Naive thymus-derived CD8-positive, alpha-beta T cell (primary cell): ENCODE results near the gene AOPEP. TPM values are rescaled to one million over a fixed set of nuclear protein-coding genes. Genes with fewer than 3 reads are reported as not detected.

ENCODE experiments used
- ATAC-seq, 2 donors: fragments of 150-1000 bp; cut with Tn5 transposase in 1 of 2; sonication (Bioruptor Pico), chemical (Tn5 transposase) in 1 of 2; 1 replicate in 1 of 2; 2 replicates in 1 of 2; pipeline ENCODE4 v1.10.0; 2021; ENCODE audit warnings: mild to moderate bottlenecking in 2 of 2, moderate library complexity in 2 of 2
- POLR2A ChIA-PET: fragments of 350-600 bp; sonication (Branson Sonifier 250); formaldehyde crosslinking; loops from one replicate; lab custom pipeline; 2021; ENCODE audit warnings: antibody characterized with exemption; lab: Charles Lee
- DNase-seq, 10 donors: peaks; one replicate each; pipeline versions ENCODE4 v3.0.0 to v3.0.0-alpha.2; 2020 to 2022
- H3K27ac Mint-ChIP-seq, 10 donors: one replicate each; pipeline ENCODE4 v1.8.0; 2020 to 2022; ENCODE audit warnings: mild to moderate bottlenecking in 10 of 10, mixed read lengths in 10 of 10, moderate library complexity in 4 of 10, inconsistent platforms in 1 of 10
- H3K27me3 Mint-ChIP-seq, 5 donors: one replicate each; pipeline ENCODE4 v1.8.0; 2021 to 2022; ENCODE audit warnings: mixed read lengths in 5 of 5
- H3K36me3 Mint-ChIP-seq, 3 donors: one replicate each; pipeline ENCODE4 v1.8.0; 2020 to 2022; ENCODE audit warnings: mixed read lengths in 3 of 3, mild to moderate bottlenecking in 2 of 3, inconsistent platforms in 1 of 3
- H3K4me1 Mint-ChIP-seq, 4 donors: one replicate each; pipeline ENCODE4 v1.8.0; 2021 to 2022; ENCODE audit warnings: mixed read lengths in 4 of 4
- H3K4me3 Mint-ChIP-seq, 10 donors: one replicate each; pipeline ENCODE4 v1.8.0; 2020 to 2022; ENCODE audit warnings: mild to moderate bottlenecking in 10 of 10, mixed read lengths in 10 of 10, moderate library complexity in 6 of 10, inconsistent platforms in 1 of 10
- H3K9me3 Mint-ChIP-seq, 9 donors: one replicate each; pipeline ENCODE4 v1.8.0; 2020 to 2022; ENCODE audit warnings: mixed read lengths in 9 of 9, mild to moderate bottlenecking in 3 of 9, inconsistent platforms in 1 of 9, moderate library complexity in 1 of 9
- polyA plus RNA-seq, 3 donors: library from polyadenylated mRNA; unstranded; fragments of 300-500 nt; fragmentation: Illumina TruSeq; gene quantifications; one replicate each; pipeline ENCODE4 v1.2.3, GENCODE V29; 2021
- total RNA-seq, 8 experiments: library from RNA in 2 of 8; stranded (reverse) in 2 of 8; gene quantifications; one replicate each; pipeline ENCODE4 v1.2.3 and lab custom pipeline; 2021 to 2026

The AOPEP gene
- total and polyA plus RNA-seq, 5 experiments from 2014 or later = 4.3 to 10.8 (median 7.4) TPM

DNA sequence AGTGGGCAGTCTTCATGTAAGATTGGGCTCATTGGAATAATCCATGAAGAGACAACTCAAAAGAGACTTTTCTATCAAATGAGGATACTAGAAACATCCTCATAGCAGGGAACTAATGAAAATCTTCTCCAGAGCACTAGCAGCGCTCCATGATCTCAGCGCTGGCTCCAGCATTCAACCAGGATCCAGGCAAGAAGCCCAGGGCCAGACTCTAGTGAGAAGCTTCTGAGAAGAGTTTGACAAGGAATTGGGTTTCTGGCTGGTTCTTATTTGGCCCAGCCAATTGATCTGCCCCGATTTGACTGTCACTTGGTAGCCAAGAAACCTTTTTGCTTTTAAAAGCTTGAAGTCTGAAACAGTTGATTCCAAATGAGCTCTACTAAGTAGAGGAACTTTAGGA is 60.1 kb downstream of the AOPEP start:
- no peak for DNase-seq
- H3K27ac Mint-ChIP-seq = no peak overlapping the region
- no peaks in the 10 kb centered on the region for H3K27me3 Mint-ChIP-seq
- H3K4me1 Mint-ChIP-seq = peaks cover 3 to 15% (median 8%) of the 10 kb centered on the region in 4 donors
- POLR2A ChIA-PET = no interaction called here
- peaks cover 0 to 13% (median 7%) of the 10 kb centered on the region in 3 donors for H3K36me3 Mint-ChIP-seq
- no peak overlapping the region for H3K4me3 Mint-ChIP-seq
- ATAC-seq = no peak
- H3K9me3 Mint-ChIP-seq = no peaks in the 10 kb centered on the region

DNA sequence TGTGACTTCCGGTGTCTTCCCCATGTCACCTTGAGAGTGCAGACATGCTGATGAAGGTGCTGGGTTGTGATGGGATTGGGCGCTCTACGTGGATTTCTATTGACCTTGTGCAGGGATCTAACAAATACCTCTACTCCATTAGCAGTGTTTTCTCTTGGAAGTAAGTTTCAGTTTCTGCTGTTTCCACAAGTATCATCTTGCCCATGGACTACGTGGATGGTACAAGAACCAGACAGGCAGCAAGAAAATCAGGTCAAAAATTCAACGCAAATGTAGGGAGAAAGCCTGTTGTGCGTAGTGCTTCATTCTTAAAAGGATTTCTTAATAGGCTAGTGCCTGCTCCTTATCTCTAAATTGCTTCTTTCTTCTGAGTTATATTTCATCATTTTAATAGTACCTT is 60.8 kb downstream of the AOPEP start:
- peaks cover 3 to 15% (median 8%) of the 10 kb centered on the region in 4 donors for H3K4me1 Mint-ChIP-seq
- POLR2A ChIA-PET = no interaction called here
- no peaks in the 10 kb centered on the region for H3K9me3 Mint-ChIP-seq
- DNase-seq (no peak), ATAC-seq (no peak)
- no peaks in the 10 kb centered on the region for H3K27me3 Mint-ChIP-seq
- H3K27ac Mint-ChIP-seq = no peak overlapping the region
- peaks cover 0 to 15% (median 7%) of the 10 kb centered on the region in 3 donors for H3K36me3 Mint-ChIP-seq
- no peak overlapping the region for H3K4me3 Mint-ChIP-seq

DNA sequence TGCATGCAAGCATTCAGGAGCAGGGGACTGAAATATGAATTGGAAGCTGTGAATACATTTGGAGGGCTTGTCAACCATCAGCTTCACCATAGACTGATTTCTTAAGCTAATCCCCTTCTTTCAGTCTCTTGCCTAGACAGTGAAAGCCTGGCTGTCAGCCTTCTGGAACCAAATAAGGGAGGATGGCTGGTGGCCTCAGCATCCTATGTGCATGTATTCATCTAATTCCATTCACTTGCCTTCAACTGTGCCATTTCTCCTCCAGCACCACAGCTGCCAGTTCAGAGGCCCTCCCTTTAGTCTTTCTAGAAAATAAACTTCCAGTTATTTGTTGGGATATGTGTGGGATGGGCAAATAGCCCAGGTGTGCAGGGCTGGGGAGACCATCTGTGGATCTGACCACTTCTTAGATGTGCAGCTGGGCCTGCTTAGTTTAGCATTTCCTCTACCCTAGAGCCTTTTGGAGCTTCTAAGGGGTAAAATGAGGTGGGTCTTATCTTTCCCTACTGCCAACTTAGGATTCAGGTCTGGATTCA is 62.1 kb downstream of the AOPEP start:
- DNase-seq (no peak), ATAC-seq (no peak)
- Mint-ChIP-seq H3K4me1 (peaks cover 3 to 15% (median 8%) of the 10 kb centered on the region in 4 donors), H3K9me3 (no peaks in the 10 kb centered on the region), H3K27ac (no peak overlapping the region), H3K4me3 (no peak overlapping the region), H3K27me3 (no peaks in the 10 kb centered on the region), H3K36me3 (peaks cover 0 to 26% (median 20%) of the 10 kb centered on the region in 3 donors)
- POLR2A ChIA-PET = no interaction called here

DNA sequence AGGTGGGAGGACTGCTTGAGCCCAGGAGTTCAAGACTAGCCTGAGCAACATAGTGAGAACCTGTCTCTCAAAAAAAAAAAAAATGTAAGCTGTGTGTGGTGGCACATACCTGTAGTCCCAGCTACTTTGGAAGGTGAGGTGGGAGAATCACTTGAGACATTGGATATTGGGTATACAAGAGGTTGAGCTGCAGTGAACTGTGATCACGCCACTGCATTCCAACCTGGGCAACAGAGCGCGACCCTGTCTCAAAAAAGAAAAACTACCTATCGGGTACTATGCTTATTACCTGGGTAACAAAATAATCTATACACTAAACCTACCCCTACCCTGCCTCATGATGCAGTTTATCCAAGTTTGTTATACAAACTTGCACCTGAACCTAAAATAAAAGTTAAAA is 64.9 kb downstream of the AOPEP start:
- peaks cover 5 to 15% (median 11%) of the 10 kb centered on the region in 4 donors for H3K4me1 Mint-ChIP-seq
- H3K27ac Mint-ChIP-seq = no peak overlapping the region
- no peaks in the 10 kb centered on the region for H3K27me3 Mint-ChIP-seq
- peaks cover 0 to 48% (median 34%) of the 10 kb centered on the region in 3 donors for H3K36me3 Mint-ChIP-seq
- POLR2A ChIA-PET = no interaction called here
- DNase-seq (no peak), ATAC-seq (no peak)
- H3K4me3 Mint-ChIP-seq = no peak overlapping the region
- H3K9me3 Mint-ChIP-seq = no peaks in the 10 kb centered on the region

DNA sequence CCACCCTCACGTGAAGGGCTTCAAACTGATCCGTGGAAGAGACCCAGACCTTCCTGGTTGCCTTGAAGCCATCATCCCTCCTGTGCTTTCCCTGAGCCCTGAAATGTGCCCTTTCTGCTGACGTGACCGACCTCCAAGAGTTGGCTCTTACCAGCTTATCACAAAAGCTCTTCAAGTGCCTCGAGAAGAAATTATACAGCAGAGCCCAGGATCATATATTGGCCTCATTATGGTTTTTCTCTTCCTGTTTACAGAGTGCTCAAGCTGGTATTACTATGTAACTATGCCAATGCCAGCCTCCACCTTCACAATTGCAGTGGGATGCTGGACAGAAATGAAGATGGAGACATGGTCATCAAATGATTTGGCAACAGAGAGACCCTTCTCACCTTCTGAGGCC is 66.0 kb downstream of the AOPEP start:
- no peak for DNase-seq
- POLR2A ChIA-PET = no interaction called here
- H3K27me3 Mint-ChIP-seq = no peaks in the 10 kb centered on the region
- no peak overlapping the region for H3K4me3 Mint-ChIP-seq
- no peak for ATAC-seq
- peaks cover 3 to 10% (median 3%) of the 10 kb centered on the region in 4 donors for H3K4me1 Mint-ChIP-seq
- H3K36me3 Mint-ChIP-seq = peaks cover 0 to 50% (median 34%) of the 10 kb centered on the region in 3 donors
- peak overlapping the region in 1 of 10 donors; percentile 49 for H3K27ac Mint-ChIP-seq
- no peaks in the 10 kb centered on the region for H3K9me3 Mint-ChIP-seq

DNA sequence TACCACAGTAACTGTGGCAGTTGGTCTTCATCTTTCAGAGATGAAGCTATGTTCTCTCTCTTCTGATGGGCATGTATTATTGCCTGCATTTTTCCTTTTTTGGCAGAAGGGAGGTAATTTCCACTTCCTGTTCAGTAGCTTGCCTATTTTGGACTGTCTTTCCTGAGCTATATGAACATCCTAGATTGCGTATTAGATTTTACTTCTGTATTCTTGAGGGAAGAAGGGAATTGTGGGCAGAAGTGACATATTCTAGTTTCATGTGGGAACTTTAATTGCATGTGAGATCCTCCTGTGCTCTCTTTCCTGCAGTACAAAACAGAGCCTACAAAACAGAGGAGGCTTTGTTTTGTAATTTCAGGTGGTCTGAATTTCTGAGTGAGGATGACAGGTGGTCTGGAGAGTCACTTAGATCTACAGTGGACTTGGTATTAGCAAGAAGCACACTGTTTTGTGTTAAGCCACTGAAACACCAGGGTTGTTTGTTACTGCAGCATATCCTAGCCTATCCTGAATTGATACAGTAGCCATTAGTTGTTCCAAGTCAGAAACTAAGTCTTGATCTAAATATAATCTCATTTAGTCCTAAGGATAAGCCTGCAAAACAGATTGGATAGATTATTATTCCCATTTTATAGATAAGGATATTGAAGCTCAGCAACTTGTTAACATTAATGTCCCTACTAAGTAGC is 68.1 kb downstream of the AOPEP start:
- Mint-ChIP-seq H3K4me1 (peaks cover 0 to 3% (median 2%) of the 10 kb centered on the region in 4 donors), H3K27ac (no peak overlapping the region), H3K4me3 (no peak overlapping the region), H3K36me3 (peaks cover 0 to 58% (median 29%) of the 10 kb centered on the region in 3 donors), H3K9me3 (no peaks in the 10 kb centered on the region), H3K27me3 (no peaks in the 10 kb centered on the region)
- POLR2A ChIA-PET = no interaction called here
- no peak for DNase-seq
- no peak for ATAC-seq

DNA sequence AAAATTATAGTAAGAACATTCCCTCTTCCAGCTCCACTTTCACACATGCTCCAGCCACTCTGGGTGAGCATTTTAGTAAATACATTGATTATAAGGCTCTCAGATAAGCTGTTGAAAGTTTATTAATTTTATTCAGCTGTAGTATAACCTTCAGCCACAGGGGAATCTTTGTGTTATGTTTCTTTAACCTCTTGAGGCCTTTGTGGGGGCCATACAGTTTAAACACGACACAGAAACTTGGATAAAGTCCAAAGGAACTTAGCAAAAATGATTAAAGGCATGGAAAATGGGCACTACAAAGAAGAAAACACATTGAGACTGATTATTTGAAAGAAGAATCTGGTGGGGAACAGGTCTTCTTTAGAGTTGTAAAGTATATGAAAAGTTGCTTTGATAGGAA is 70.2 kb downstream of the AOPEP start:
- Mint-ChIP-seq H3K4me1 (peaks cover 0 to 3% (median 2%) of the 10 kb centered on the region in 4 donors), H3K36me3 (peaks cover 7 to 67% (median 45%) of the 10 kb centered on the region in 3 donors), H3K27me3 (no peaks in the 10 kb centered on the region), H3K4me3 (no peak overlapping the region), H3K9me3 (no peaks in the 10 kb centered on the region), H3K27ac (no peak overlapping the region)
- POLR2A ChIA-PET = no interaction called here
- ATAC-seq = no peak
- DNase-seq = no peak

DNA sequence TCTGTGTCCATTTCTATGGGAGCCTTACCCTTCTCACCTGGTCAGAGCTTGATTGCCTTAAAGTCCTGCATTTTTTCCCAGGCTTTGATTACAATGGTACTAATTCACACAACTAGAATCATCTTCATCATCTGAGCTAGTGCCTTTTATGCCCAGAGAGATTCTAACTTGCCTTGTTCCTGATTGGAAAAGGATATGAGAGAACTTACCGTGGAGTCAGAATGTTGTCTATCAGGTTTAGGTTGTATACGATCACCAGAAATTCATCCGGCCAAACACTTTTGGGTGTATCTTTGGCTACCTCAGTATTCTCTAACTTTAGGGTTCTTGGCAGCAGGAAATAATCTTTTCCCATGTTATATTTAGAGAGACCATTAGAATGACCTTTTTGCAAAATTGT is 71.7 kb downstream of the AOPEP start:
- peaks cover 0 to 11% (median 4%) of the 10 kb centered on the region in 4 donors for H3K4me1 Mint-ChIP-seq
- H3K27me3 Mint-ChIP-seq = no peaks in the 10 kb centered on the region
- DNase-seq = no peak
- ATAC-seq = no peak
- H3K9me3 Mint-ChIP-seq = no peaks in the 10 kb centered on the region
- peaks cover 7 to 65% (median 47%) of the 10 kb centered on the region in 3 donors for H3K36me3 Mint-ChIP-seq
- POLR2A ChIA-PET = no interaction called here
- peak overlapping the region in 1 of 10 donors; percentile 63 for H3K27ac Mint-ChIP-seq
- no peak overlapping the region for H3K4me3 Mint-ChIP-seq

DNA sequence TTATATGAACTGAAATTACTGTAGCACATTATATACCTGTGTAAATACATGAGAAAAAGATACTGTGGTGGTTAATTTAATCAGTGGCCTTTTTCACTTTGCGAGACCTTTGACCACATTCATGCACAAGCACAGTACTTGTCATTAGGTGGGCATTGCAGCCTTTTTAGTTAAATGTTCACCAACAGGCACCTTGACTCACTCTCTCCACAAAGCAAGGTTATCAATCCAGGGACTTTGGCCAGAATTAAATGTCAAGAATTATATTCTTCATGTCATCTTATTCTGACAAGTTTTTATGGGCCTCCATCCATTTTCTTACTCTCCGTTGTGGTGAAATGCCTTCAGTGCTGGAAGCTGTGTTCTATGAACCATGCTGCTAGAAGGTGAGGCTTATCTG is 72.2 kb downstream of the AOPEP start:
- Mint-ChIP-seq H3K4me3 (no peak overlapping the region), H3K9me3 (no peaks in the 10 kb centered on the region), H3K36me3 (peaks cover 7 to 61% (median 42%) of the 10 kb centered on the region in 3 donors), H3K27me3 (no peaks in the 10 kb centered on the region), H3K27ac (no peak overlapping the region), H3K4me1 (peaks cover 0 to 11% (median 4%) of the 10 kb centered on the region in 4 donors)
- no peak for ATAC-seq
- POLR2A ChIA-PET = no interaction called here
- no peak for DNase-seq

DNA sequence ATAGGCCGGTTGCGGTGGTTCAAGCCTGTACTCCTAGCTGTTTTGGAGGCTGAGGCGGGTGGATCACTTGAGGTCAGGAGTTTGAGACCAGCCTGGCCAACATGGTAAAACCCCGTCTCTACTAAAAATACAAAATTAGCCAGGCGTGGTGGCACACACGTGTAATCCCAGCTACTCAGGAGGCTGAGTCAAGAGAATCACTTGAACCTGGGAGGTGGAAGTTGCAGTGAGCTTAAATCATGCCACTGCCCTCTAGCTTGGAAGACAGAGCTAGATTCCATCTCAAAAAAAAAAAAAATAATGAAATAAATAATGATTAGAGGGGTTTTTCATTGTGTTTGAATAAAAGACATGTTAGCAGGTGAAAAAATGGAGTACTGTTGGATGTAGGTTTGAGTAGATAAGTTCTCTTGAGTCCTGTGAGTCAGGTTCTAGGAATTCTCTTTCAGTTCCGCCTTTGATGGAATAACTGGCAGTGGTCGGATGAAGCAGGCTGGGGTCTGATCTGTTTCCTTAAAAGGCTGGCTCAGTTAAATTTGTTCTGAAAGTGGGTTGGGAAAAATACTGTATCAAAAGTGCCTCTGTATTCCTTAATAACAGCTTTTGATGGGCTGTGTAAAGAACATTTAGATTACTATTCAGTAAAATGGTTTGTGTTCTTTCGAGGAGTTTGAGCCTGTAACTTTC is 73.2 kb downstream of the AOPEP start:
- no peak for ATAC-seq
- Mint-ChIP-seq H3K9me3 (no peaks in the 10 kb centered on the region), H3K4me3 (no peak overlapping the region), H3K4me1 (peaks cover 0 to 7% (median 3%) of the 10 kb centered on the region in 4 donors), H3K27me3 (no peaks in the 10 kb centered on the region), H3K36me3 (peaks cover 7 to 54% (median 38%) of the 10 kb centered on the region in 3 donors), H3K27ac (no peak overlapping the region)
- no peak for DNase-seq
- POLR2A ChIA-PET = no interaction called here

DNA sequence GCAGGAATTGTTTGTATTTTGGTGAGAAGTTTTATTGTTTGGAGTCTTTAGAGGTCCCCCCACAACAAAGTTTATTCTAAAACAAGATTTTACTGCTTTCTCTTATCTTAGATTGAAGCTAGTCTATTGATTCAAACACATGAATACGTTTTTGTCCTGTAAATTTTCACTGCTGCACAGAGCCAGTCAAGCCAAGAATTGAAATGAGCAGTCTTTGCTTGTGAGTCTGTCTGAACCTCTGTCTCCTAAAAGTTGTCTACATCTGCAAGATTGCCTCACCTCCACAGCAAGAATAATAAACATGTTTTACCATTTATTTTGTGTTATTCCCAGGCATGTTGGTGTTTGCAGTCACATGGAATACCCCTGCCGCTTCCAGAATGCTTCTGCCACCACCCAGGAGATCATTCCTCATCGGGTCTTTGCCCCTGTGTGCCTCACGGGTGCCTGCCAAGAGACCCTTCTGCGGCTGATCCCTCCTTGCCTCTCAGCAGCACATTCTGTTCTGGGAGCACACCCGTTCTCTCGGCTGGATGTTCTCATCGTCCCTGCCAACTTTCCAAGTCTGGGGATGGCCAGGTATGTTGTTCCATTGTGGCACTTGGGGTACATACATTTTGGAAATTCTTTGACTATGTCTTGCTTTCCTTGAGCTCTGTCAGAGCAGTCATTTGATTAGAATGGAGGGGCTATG is 74.1 kb downstream of the AOPEP start:
- no peaks in the 10 kb centered on the region for H3K27me3 Mint-ChIP-seq
- POLR2A ChIA-PET = no interaction called here
- H3K27ac Mint-ChIP-seq = peak overlapping the region in 2 of 10 donors; percentile 37 to 67
- H3K4me1 Mint-ChIP-seq = peaks cover 0 to 9% (median 3%) of the 10 kb centered on the region in 4 donors
- peaks cover 7 to 48% (median 34%) of the 10 kb centered on the region in 3 donors for H3K36me3 Mint-ChIP-seq
- H3K9me3 Mint-ChIP-seq = no peaks in the 10 kb centered on the region
- DNase-seq (no peak), ATAC-seq (no peak)
- H3K4me3 Mint-ChIP-seq = no peak overlapping the region

DNA sequence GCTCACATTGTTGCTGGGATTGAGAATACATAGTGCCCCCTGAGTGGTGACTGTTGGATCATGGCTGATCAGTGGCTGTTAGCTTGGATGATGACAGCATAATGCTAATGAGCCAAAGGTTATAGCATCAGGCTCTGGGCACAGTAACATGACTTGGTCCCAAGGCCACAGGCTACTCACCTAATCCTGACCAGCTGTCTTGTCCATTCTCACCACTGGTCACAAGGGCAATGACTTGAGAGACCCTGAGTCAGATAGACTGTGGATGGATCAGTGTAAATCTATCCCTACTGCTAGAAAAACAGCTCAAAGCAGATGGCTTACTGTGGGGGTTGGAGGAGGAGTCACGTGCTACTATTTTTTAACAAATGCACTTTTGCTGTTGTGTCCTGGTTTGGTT is 74.7 kb downstream of the AOPEP start:
- Mint-ChIP-seq H3K4me3 (no peak overlapping the region), H3K36me3 (peaks cover 7 to 46% (median 40%) of the 10 kb centered on the region in 3 donors), H3K4me1 (peaks cover 0 to 13% (median 4%) of the 10 kb centered on the region in 4 donors), H3K27ac (no peak overlapping the region), H3K27me3 (no peaks in the 10 kb centered on the region), H3K9me3 (no peaks in the 10 kb centered on the region)
- POLR2A ChIA-PET = no interaction called here
- no peak for DNase-seq
- ATAC-seq = no peak

DNA sequence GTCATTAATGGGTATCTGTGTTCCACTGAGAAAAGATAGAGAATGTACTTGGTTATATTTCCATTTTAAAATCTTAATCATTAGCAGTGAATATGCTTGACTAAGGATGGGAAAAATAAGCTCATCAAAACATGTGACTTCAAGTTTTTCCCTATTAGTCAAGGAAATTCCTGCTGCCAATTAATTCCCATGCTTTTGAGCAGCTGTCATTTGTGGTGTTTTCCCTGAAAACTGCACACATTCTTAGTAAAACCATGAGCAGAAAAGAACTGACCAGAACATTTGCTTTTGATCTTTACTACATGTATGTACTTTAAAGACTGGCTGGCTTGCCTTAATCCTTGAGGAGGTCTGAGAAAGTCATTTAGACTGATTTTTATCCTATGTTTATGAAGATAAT is 75.2 kb downstream of the AOPEP start:
- Mint-ChIP-seq H3K4me1 (peaks cover 0 to 17% (median 3%) of the 10 kb centered on the region in 4 donors), H3K9me3 (no peaks in the 10 kb centered on the region), H3K36me3 (peaks cover 7 to 44% (median 43%) of the 10 kb centered on the region in 3 donors), H3K4me3 (no peak overlapping the region), H3K27ac (no peak overlapping the region), H3K27me3 (no peaks in the 10 kb centered on the region)
- no peak for ATAC-seq
- no peak for DNase-seq
- POLR2A ChIA-PET = no interaction called here
